ENCODE results near the gene DPP10.

DPP10 gene

GRCh38 chr2:115129536-115129935, 687.1 kb downstream of the DPP10 start:
- no peak overlapping the region for H3K4me2 ChIP-seq (ENCODE audit: low read length)
- H3K23ac ChIP-seq (ENCODE audit: low read length), result no peak overlapping the region
- no peaks in the 10 kb centered on the region for H3K36me3 ChIP-seq (ENCODE audit: control insufficient read depth, insufficient read depth, low read length)
- H3K18ac ChIP-seq (ENCODE audit: low read length), result no peak overlapping the region
- H2BK120ac ChIP-seq (ENCODE audit: low read depth, low read length), result no peak overlapping the region
- no peak overlapping the region for H2AK5ac ChIP-seq (ENCODE audit: low read length)
- no peaks in the 10 kb centered on the region for H3K79me2 ChIP-seq (ENCODE audit: control insufficient read depth, insufficient read depth, low read length)
- H4K5ac ChIP-seq (ENCODE audit: low read length), result no peak overlapping the region
- H4K8ac ChIP-seq (ENCODE audit: low read depth, low read length), result no peak overlapping the region
- no peak overlapping the region for H3K4ac ChIP-seq (ENCODE audit: low read depth, low read length)
- no peaks in the 10 kb centered on the region for H3K4me1 ChIP-seq (ENCODE audit: control insufficient read depth, low read depth, low read length)
- H2BK15ac ChIP-seq (replicated peaks; ENCODE audit: low read depth), result no peak overlapping the region
- no peak overlapping the region for H3K27ac ChIP-seq (ENCODE audit: low read depth, low read length)
- no peak overlapping the region for H3K56ac ChIP-seq (ENCODE audit: low read length)
- no peak overlapping the region for H3K4me3 ChIP-seq (ENCODE audit: low read length)
- H2BK5ac ChIP-seq (ENCODE audit: low read length), result no peak overlapping the region
- H3K27me3 ChIP-seq (ENCODE audit: insufficient read depth, low read length, poor library complexity), result no peaks in the 10 kb centered on the region
- peak; percentile 39 for DNase-seq
- no CpG with 5 or more reads among the region's 3 CpGs for WGBS (ENCODE audit: extremely low coverage, insufficient coverage, low lambda C conversion rate)
- no peak overlapping the region for H3K9ac ChIP-seq (ENCODE audit: low read length)
- no peaks in the 10 kb centered on the region for H3K79me1 ChIP-seq (ENCODE audit: low read length)

- DNase-seq, result no peak
- no CpG with 5 or more reads among the region's 12 CpGs for WGBS (ENCODE audit: extremely low coverage, insufficient coverage, low lambda C conversion rate)
- Histone ChIP-seq H3K79me1 (ENCODE audit: low read length) (no peaks in the 10 kb centered on the region), H2BK120ac (ENCODE audit: low read depth, low read length) (no peak overlapping the region), H3K4me3 (ENCODE audit: low read length) (no peak overlapping the region), H2AK5ac (ENCODE audit: low read length) (no peak overlapping the region), H4K5ac (ENCODE audit: low read length) (no peak overlapping the region), H3K36me3 (ENCODE audit: control insufficient read depth, insufficient read depth, low read length) (no peaks in the 10 kb centered on the region), H3K79me2 (ENCODE audit: control insufficient read depth, insufficient read depth, low read length) (no peaks in the 10 kb centered on the region), H4K8ac (ENCODE audit: low read depth, low read length) (no peak overlapping the region), H3K18ac (ENCODE audit: low read length) (no peak overlapping the region), H3K56ac (ENCODE audit: low read length) (no peak overlapping the region), H3K27ac (ENCODE audit: low read depth, low read length) (no peak overlapping the region), H3K4me2 (ENCODE audit: low read length) (no peak overlapping the region), H3K27me3 (ENCODE audit: insufficient read depth, low read length, poor library complexity) (peaks cover 8% of the 10 kb centered on the region), H3K23ac (ENCODE audit: low read length) (no peak overlapping the region), H3K4ac (ENCODE audit: low read depth, low read length) (no peak overlapping the region), H3K9ac (ENCODE audit: low read length) (no peak overlapping the region), H3K4me1 (ENCODE audit: control insufficient read depth, low read depth, low read length) (no peaks in the 10 kb centered on the region), H2BK15ac (replicated peaks; ENCODE audit: low read depth) (no peak overlapping the region), H2BK5ac (ENCODE audit: low read length) (no peak overlapping the region)
These were observed 718.2 kb downstream of the DPP10 start for GRCh38 chr2:115160531-115161080.

- H3K4me2 ChIP-seq (ENCODE audit: low read length), result peak overlapping the region; percentile 57
- no peak overlapping the region for H3K4ac ChIP-seq (ENCODE audit: low read depth, low read length)
- H2BK15ac ChIP-seq (replicated peaks; ENCODE audit: low read depth), result no peak overlapping the region
- H3K9ac ChIP-seq (ENCODE audit: low read length), result peak overlapping the region; percentile 59
- WGBS (ENCODE audit: extremely low coverage, insufficient coverage, low lambda C conversion rate), result no CpG with 5 or more reads among the region's 86 CpGs
- no peaks in the 10 kb centered on the region for H3K79me2 ChIP-seq (ENCODE audit: control insufficient read depth, insufficient read depth, low read length)
- no peak overlapping the region for H2BK120ac ChIP-seq (ENCODE audit: low read depth, low read length)
- H3K36me3 ChIP-seq (ENCODE audit: control insufficient read depth, insufficient read depth, low read length), result no peaks in the 10 kb centered on the region
- H3K23ac ChIP-seq (ENCODE audit: low read length), result no peak overlapping the region
- H3K27me3 ChIP-seq (ENCODE audit: insufficient read depth, low read length, poor library complexity), result peaks cover 8% of the 10 kb centered on the region
- no peak overlapping the region for H2AK5ac ChIP-seq (ENCODE audit: low read length)
- no peak overlapping the region for H4K5ac ChIP-seq (ENCODE audit: low read length)
- peak overlapping the region; percentile 19 for H3K4me3 ChIP-seq (ENCODE audit: low read length)
- H4K8ac ChIP-seq (ENCODE audit: low read depth, low read length), result no peak overlapping the region
- no peak overlapping the region for H2BK5ac ChIP-seq (ENCODE audit: low read length)
- no peaks in the 10 kb centered on the region for H3K4me1 ChIP-seq (ENCODE audit: control insufficient read depth, low read depth, low read length)
- H3K18ac ChIP-seq (ENCODE audit: low read length), result peak overlapping the region; percentile 99
- no peak overlapping the region for H3K27ac ChIP-seq (ENCODE audit: low read depth, low read length)
- H3K56ac ChIP-seq (ENCODE audit: low read length), result peak overlapping the region; percentile 73
- no peaks in the 10 kb centered on the region for H3K79me1 ChIP-seq (ENCODE audit: low read length)
- peak; percentile 83 for DNase-seq
These were observed 718.8 kb downstream of the DPP10 start for GRCh38 chr2:115161081-115161770.

- H2BK5ac ChIP-seq (ENCODE audit: low read length), result no peak overlapping the region
- no peak overlapping the region for H2AK5ac ChIP-seq (ENCODE audit: low read length)
- no peak overlapping the region for H4K8ac ChIP-seq (ENCODE audit: low read depth, low read length)
- no peaks in the 10 kb centered on the region for H3K79me2 ChIP-seq (ENCODE audit: control insufficient read depth, insufficient read depth, low read length)
- peak overlapping the region; percentile 88 for H3K4me2 ChIP-seq (ENCODE audit: low read length)
- no peak overlapping the region for H3K4ac ChIP-seq (ENCODE audit: low read depth, low read length)
- no peaks in the 10 kb centered on the region for H3K36me3 ChIP-seq (ENCODE audit: control insufficient read depth, insufficient read depth, low read length)
- no peak overlapping the region for H2BK120ac ChIP-seq (ENCODE audit: low read depth, low read length)
- H3K27me3 ChIP-seq (ENCODE audit: insufficient read depth, low read length, poor library complexity), result peaks cover 8% of the 10 kb centered on the region
- H3K27ac ChIP-seq (ENCODE audit: low read depth, low read length), result no peak overlapping the region
- peak overlapping the region; percentile 99 for H3K18ac ChIP-seq (ENCODE audit: low read length)
- no peak overlapping the region for H2BK15ac ChIP-seq (replicated peaks; ENCODE audit: low read depth)
- no peaks in the 10 kb centered on the region for H3K4me1 ChIP-seq (ENCODE audit: control insufficient read depth, low read depth, low read length)
- no CpG with 5 or more reads among the region's 83 CpGs for WGBS (ENCODE audit: extremely low coverage, insufficient coverage, low lambda C conversion rate)
- no peak overlapping the region for H4K5ac ChIP-seq (ENCODE audit: low read length)
- no peak overlapping the region for H3K23ac ChIP-seq (ENCODE audit: low read length)
- DNase-seq, result peak; percentile 81
- peak overlapping the region; percentile 73 for H3K56ac ChIP-seq (ENCODE audit: low read length)
- peak overlapping the region; percentile 62 for H3K9ac ChIP-seq (ENCODE audit: low read length)
- no peaks in the 10 kb centered on the region for H3K79me1 ChIP-seq (ENCODE audit: low read length)
- peak overlapping the region; percentile 39 for H3K4me3 ChIP-seq (ENCODE audit: low read length)
These were observed 719.5 kb downstream of the DPP10 start for GRCh38 chr2:115161771-115162493.

- Histone ChIP-seq H3K79me1 (ENCODE audit: low read length) (no peaks in the 10 kb centered on the region), H2BK5ac (ENCODE audit: low read length) (no peak overlapping the region), H3K4me2 (ENCODE audit: low read length) (peak overlapping the region; percentile 88), H2BK15ac (replicated peaks; ENCODE audit: low read depth) (no peak overlapping the region), H4K8ac (ENCODE audit: low read depth, low read length) (no peak overlapping the region), H3K27me3 (ENCODE audit: insufficient read depth, low read length, poor library complexity) (peaks cover 8% of the 10 kb centered on the region), H3K4me1 (ENCODE audit: control insufficient read depth, low read depth, low read length) (no peaks in the 10 kb centered on the region), H3K18ac (ENCODE audit: low read length) (no peak overlapping the region), H3K9ac (ENCODE audit: low read length) (peak overlapping the region; percentile 54), H3K56ac (ENCODE audit: low read length) (peak overlapping the region; percentile 58), H3K4me3 (ENCODE audit: low read length) (peak overlapping the region; percentile 32), H3K27ac (ENCODE audit: low read depth, low read length) (no peak overlapping the region), H2BK120ac (ENCODE audit: low read depth, low read length) (no peak overlapping the region), H3K36me3 (ENCODE audit: control insufficient read depth, insufficient read depth, low read length) (no peaks in the 10 kb centered on the region), H3K79me2 (ENCODE audit: control insufficient read depth, insufficient read depth, low read length) (no peaks in the 10 kb centered on the region), H4K5ac (ENCODE audit: low read length) (no peak overlapping the region), H3K4ac (ENCODE audit: low read depth, low read length) (no peak overlapping the region), H2AK5ac (ENCODE audit: low read length) (no peak overlapping the region), H3K23ac (ENCODE audit: low read length) (peak overlapping the region; percentile 92)
- no CpG with 5 or more reads among the region's 49 CpGs for WGBS (ENCODE audit: extremely low coverage, insufficient coverage, low lambda C conversion rate)
- peak; percentile 50 for DNase-seq
These were observed 720.3 kb downstream of the DPP10 start for GRCh38 chr2:115162494-115163293.

Measured in mesendoderm (in vitro differentiated cells).